Skeletal muscle satellite cell (primary cell): ENCODE measurements around the gene GFRA1.

Source experiments
- H3K27me3 ChIP-seq: 2 replicates; pipeline ENCODE4 v1.7.0; 2013; ENCODE audit warnings: low read length; ENCODE audit not compliant: control insufficient read depth, insufficient read depth
- H3K36me3 ChIP-seq: 2 replicates; pipeline ENCODE4 v1.7.0; 2013; ENCODE audit warnings: mild to moderate bottlenecking, control low read depth, low read length; ENCODE audit not compliant: insufficient read depth
- H3K4me1 ChIP-seq: 2 replicates; pipeline ENCODE4 v1.7.0; 2013; ENCODE audit warnings: low read length; ENCODE audit not compliant: control insufficient read depth, insufficient read depth
- H3K4me2 ChIP-seq: 2 replicates; pipeline ENCODE4 v1.7.0; 2013; ENCODE audit warnings: mild to moderate bottlenecking, low read length
- H3K4me3 ChIP-seq: 2 replicates; pipeline ENCODE4 v1.7.0; 2013; ENCODE audit warnings: low read length
- H3K9ac ChIP-seq: 2 replicates; pipeline ENCODE4 v1.7.0; 2013; ENCODE audit warnings: mild to moderate bottlenecking, low read depth, low read length, moderate library complexity
- H3K9me3 ChIP-seq: replicated peaks from 2 replicates; pipeline ENCODE4 v1.7.0; 2013; ENCODE audit warnings: mild to moderate bottlenecking, control low read depth, low read length

The GFRA1 gene

DNA sequence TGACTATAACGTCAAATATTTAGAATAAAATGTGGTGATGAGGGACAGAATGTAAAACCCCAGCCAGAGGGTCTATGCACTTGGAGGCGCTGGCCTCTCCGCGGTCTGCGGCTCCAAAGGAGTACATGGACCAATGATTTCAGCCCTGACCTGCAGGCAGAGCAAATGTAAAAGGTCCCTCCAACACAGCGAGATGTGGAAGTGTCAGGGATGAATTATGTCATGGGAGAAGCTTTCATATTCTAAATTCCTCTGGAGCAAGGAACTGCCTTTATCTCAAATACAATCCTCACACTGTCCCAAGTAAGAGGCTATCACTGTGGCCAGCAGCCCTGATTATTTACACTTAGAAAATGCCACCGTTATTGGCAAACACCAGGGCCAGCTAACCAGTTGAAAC, 139.4 kb downstream of the GFRA1 start:
- Histone ChIP-seq H3K36me3 (no peaks in the 10 kb centered on the region), H3K4me2 (no peak overlapping the region), H3K4me1 (no peaks in the 10 kb centered on the region), H3K4me3 (no peak overlapping the region), H3K9me3 (no peaks in the 10 kb centered on the region), H3K9ac (no peak overlapping the region), H3K27me3 (no peaks in the 10 kb centered on the region)

DNA sequence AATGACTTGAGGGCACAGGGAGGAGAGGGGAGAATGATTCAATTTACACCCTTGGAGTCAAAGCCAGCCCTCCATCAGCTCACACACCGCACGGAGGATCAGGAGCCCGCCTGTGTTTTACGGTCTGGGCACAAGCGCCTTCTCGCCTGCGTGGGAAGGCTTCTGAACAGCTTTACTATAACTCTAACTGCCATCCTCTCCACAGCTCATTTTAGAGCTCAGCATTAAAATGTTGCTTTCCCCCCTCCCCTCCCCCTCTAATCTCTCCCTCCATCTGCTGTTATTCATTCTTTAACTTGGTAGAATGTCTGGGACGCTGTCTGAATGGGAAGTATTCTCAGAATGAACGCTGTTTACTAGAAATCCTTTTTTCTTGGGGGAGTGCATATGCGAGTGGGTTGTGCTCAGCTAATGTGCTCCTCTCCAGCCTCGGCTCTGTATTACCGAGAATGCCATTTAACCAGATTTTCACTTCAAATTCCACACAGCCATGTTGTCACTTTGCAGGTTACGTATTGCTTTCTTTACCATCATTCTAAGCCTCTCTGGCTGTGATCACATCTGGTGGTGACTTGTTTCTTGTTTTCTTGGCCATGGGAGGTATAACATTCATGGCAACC, 140.1 kb downstream of the GFRA1 start:
- H3K9ac ChIP-seq = no peak overlapping the region
- no peak overlapping the region for H3K4me3 ChIP-seq
- H3K9me3 ChIP-seq = no peaks in the 10 kb centered on the region
- H3K4me1 ChIP-seq = no peaks in the 10 kb centered on the region
- H3K4me2 ChIP-seq = no peak overlapping the region
- H3K27me3 ChIP-seq = no peaks in the 10 kb centered on the region
- no peaks in the 10 kb centered on the region for H3K36me3 ChIP-seq

DNA sequence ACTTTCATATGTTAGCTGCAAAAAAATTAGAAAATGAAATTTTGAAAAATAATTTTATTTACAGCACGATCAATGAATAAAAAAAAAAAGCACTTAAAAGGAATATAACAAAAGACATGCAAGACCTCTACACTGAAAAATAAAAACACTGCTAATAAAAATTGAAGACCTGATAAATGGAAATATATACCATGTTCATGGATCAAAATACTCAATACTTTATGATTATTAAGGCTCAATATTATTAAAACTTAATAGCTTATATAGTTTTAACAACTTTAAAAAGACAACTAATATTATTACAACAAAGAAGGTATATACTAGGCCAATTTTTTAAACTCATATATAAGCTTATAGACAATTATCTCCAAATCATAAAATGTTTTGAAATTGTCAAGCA, 143.0 kb downstream of the GFRA1 start:
- H3K4me3 ChIP-seq = no peak overlapping the region
- H3K36me3 ChIP-seq = no peaks in the 10 kb centered on the region
- H3K27me3 ChIP-seq = no peaks in the 10 kb centered on the region
- no peak overlapping the region for H3K9ac ChIP-seq
- H3K4me2 ChIP-seq = no peak overlapping the region
- no peaks in the 10 kb centered on the region for H3K4me1 ChIP-seq
- no peaks in the 10 kb centered on the region for H3K9me3 ChIP-seq

DNA sequence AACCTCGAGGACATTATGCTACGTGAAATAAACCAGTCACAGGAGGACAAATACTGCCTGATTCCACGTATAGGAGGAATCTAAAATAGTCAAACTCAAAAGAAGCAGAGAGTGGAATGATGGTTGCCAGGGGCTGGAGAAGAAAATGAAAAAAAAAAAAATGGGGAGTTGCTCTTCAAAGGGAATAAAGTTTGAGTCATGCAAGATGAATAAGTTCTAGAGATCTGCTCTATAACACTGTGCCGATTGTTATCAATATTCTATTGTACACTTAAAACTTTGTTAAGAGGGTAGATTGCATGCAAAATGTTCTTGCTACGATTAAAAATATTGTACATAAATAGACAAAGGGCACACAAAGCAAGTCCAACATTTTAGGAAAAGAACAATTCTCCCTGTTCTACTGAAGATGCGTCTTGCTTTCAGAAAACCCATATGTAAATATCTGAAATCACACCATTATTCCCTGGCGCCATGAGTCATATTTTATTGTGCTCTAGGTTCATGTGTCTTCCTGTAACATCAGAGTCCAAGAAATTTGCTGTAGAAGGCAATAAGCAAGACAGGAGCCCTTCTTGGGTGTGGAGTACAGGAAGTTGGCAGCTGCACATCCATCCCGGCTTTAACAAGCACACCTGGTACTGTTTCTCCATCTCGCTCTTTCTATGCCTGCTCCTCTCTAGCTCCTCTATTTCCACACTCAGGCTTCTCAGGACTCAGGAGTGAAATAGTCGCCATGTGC, 145.9 kb downstream of the GFRA1 start:
- Histone ChIP-seq H3K27me3 (no peaks in the 10 kb centered on the region), H3K9ac (no peak overlapping the region), H3K36me3 (no peaks in the 10 kb centered on the region), H3K4me1 (no peaks in the 10 kb centered on the region), H3K4me2 (no peak overlapping the region), H3K9me3 (no peaks in the 10 kb centered on the region), H3K4me3 (no peak overlapping the region)

DNA sequence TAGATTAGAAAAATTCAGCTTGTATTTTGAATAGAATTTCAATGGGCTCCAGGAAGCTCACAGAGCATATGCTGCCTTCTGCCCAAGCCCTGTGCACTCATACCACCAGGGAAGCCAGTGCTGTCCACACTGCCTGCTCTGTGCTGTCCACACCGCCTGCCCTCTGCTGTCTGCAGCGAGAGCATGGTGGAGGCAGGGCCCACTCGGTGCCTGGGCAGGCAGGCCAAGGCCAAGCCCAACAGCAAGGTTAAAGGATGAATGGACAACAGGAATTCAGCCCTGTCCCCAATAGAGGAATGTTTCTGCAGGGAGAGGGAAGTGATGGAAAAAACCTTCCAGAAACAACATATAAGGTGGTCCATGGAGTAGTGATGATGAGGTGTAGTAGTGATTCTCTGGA, 146.8 kb downstream of the GFRA1 start:
- H3K9me3 ChIP-seq = no peaks in the 10 kb centered on the region
- H3K36me3 ChIP-seq = no peaks in the 10 kb centered on the region
- no peak overlapping the region for H3K9ac ChIP-seq
- no peak overlapping the region for H3K4me3 ChIP-seq
- H3K4me1 ChIP-seq = no peaks in the 10 kb centered on the region
- no peaks in the 10 kb centered on the region for H3K27me3 ChIP-seq
- no peak overlapping the region for H3K4me2 ChIP-seq

DNA sequence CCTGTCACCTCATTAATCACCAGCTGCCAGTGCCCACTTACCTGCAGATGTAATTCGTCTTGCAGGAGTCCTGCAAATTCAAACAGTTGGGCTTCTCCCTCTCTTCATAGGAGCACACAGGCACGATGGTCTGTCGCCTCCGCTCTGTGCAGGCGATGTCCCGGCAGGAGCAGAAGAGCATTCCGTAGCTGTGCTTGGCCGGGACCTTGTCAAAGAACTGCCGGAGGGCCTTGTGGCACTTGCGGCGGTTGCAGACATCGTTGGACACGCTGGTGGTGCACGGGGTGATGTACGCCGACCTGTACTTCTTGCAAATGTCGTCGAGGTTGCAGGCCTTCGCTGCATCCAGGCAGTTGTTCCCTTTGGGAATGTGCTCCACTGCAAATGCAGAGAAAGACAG, 147.8 kb downstream of the GFRA1 start:
- H3K4me2 ChIP-seq = no peak overlapping the region
- no peaks in the 10 kb centered on the region for H3K9me3 ChIP-seq
- H3K4me3 ChIP-seq = no peak overlapping the region
- H3K4me1 ChIP-seq = no peaks in the 10 kb centered on the region
- H3K27me3 ChIP-seq = no peaks in the 10 kb centered on the region
- no peak overlapping the region for H3K9ac ChIP-seq
- H3K36me3 ChIP-seq = no peaks in the 10 kb centered on the region

DNA sequence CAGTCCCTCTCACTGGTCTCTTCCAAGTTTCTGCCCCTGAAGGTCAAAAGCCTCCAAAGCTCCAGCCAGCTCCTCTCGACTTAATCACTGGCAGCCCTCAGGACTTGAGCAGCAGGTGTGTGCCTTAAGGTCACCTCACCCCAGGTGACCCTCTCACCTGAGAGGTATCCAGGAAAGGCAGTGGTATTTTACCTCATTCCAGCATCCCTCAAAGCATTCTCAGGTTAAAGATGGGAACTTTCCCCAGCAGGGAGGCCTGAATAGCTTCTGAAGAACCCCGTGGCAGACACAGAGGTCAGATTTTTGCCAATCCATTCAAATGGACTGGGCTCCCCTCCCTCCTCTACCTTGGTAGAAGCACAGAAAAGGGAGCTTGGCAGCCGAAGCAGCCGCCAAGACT, 148.2 kb downstream of the GFRA1 start:
- no peaks in the 10 kb centered on the region for H3K9me3 ChIP-seq
- H3K36me3 ChIP-seq = no peaks in the 10 kb centered on the region
- no peak overlapping the region for H3K4me2 ChIP-seq
- no peaks in the 10 kb centered on the region for H3K4me1 ChIP-seq
- H3K27me3 ChIP-seq = no peaks in the 10 kb centered on the region
- no peak overlapping the region for H3K9ac ChIP-seq
- no peak overlapping the region for H3K4me3 ChIP-seq

DNA sequence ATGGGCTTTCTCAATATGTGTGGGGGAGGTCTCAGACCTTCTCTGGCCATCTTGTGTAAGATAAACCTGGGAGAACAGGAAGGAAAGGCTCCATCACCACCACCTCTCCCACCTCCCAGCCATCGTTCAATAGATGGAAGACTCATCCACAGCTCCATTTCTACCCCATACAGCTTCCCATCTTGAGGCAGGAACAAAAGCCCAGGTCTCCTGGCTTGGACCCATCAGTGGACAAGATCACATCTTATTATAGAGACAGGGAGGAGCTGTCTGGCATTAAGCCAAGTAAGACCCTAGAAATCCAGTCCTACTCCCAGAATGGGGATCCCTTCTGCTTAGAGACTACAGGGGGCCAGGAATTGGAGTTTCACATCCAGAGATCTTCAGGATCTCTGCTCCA, 150.3 kb downstream of the GFRA1 start:
- H3K9me3 ChIP-seq = no peaks in the 10 kb centered on the region
- no peaks in the 10 kb centered on the region for H3K4me1 ChIP-seq
- H3K4me3 ChIP-seq = no peak overlapping the region
- no peak overlapping the region for H3K9ac ChIP-seq
- H3K27me3 ChIP-seq = no peaks in the 10 kb centered on the region
- H3K36me3 ChIP-seq = no peaks in the 10 kb centered on the region
- H3K4me2 ChIP-seq = no peak overlapping the region

DNA sequence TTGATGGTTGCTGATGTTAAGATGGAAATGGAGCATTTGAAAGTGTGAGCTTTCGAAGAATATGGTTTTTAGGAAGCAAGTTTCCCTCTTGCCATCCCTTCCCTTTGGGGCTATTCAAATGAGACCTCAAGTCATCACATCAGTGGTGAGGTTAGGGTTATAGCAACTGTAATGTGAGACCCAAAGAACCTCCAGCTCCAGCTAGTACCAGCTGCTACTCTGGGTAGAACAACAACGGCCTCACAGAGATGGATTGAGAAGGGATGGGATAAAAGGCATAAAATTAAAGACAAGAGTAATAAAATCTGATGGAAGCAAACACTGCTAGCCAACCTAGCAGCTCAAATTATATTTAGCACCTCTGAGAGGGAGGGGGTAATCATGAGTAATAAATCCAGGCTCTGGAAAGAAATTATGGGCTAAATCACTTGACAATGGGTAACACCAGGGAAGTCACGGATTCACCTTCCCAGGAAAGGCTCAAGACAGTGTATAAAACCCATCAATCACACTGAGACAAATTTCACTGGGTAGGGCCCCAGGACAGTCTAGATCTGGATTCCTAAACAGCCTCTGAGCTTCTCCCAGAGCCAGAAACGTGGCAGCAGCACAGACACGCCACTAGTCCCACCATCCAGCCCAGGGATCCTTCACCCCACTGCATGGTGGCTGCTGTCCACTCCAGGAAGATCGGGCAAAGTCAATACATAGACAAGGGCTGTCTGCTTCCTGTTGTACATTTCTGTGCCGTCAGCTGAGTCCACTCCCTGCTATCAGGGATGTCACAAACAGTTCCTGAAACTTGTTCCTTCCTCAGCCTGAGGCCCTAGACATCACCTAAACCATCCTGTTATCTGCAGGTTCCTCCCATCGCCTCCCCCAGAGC, 151.1 kb downstream of the GFRA1 start:
- Histone ChIP-seq H3K4me1 (no peaks in the 10 kb centered on the region), H3K27me3 (no peaks in the 10 kb centered on the region), H3K9me3 (no peaks in the 10 kb centered on the region), H3K4me2 (no peak overlapping the region), H3K4me3 (no peak overlapping the region), H3K36me3 (no peaks in the 10 kb centered on the region), H3K9ac (no peak overlapping the region)

DNA sequence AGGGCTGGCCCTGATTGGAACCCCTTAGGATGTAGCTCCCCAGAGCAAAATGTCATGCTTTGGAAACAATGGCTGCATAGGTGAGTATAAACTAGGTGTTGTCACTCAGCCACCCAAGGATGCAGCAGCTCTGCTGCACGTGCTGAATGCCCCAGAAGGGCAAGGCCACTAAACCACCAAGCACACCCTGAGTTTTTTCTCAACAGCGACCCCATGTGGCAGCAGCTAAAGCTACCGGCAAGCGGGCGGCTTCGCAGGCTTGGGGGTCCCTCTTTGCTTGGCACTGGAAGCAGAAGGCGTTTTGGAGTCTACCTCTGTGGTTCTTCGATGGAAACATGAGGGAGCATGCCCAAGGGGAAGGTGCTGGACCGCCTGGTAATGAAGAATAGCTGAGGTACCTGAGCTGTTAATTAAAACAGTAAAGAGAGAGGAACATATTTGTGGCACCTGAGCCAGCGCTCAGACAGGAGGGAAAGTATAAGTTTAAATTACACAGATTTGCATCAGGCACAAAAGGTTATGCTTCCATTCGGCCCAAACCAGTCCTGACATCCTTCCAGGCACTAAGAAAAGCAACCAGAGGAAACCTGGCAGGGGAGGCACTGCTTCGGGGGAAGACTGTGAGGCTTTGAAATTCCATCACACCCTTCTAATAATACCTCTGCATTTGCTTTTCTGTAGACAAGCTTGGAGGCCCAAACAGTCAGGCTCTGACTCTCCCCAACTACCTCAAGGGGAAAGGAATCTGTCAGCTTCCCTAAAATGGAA, 152.1 kb downstream of the GFRA1 start:
- no peak overlapping the region for H3K9ac ChIP-seq
- H3K4me1 ChIP-seq = no peaks in the 10 kb centered on the region

DNA sequence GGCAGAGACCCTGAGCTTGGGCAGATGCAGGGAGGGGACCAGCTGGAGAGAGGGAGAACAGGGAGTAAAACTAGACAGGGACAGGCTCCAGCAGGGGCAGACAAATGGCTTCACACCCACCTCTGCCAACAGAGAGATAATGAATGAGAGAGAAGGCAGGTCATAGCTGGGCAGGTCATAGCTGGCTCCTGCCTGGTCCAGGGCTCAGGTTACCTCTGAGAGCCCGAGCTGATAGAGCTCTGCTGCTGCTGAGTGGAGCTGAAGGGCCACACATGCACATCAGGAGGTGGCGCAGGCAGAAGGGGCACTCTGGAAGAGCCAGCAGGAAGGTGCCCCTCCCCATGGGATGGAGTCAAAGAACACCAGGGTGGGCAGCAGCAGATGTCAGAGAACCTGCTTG, 154.2 kb downstream of the GFRA1 start:
- peaks cover 10% of the 10 kb centered on the region for H3K4me1 ChIP-seq
- H3K4me3 ChIP-seq = no peak overlapping the region
- H3K4me2 ChIP-seq = no peak overlapping the region
- H3K9ac ChIP-seq = no peak overlapping the region
- H3K9me3 ChIP-seq = no peaks in the 10 kb centered on the region
- no peaks in the 10 kb centered on the region for H3K27me3 ChIP-seq
- H3K36me3 ChIP-seq = no peaks in the 10 kb centered on the region

More for the DNA sequence above, 152.1 kb downstream of the GFRA1 start:
- Histone ChIP-seq H3K36me3 (no peaks in the 10 kb centered on the region), H3K4me3 (no peak overlapping the region), H3K9me3 (no peaks in the 10 kb centered on the region), H3K4me2 (no peak overlapping the region), H3K27me3 (no peaks in the 10 kb centered on the region)
